Neural progenitor cell (in vitro differentiated cells): ENCODE measurements around the gene CST9. TPM values are rescaled to one million over a fixed set of nuclear protein-coding genes. Genes with fewer than 3 reads are reported as not detected.

ENCODE experiments used
- DNase-seq: peaks from one replicate; pipeline ENCODE4 v3.0.0-alpha.2; 2016; ENCODE audit warnings: low spot score
- H2AFZ ChIP-seq: fragments of 200-600 bp; sonication (generic); replicated peaks from 2 replicates; pipeline ENCODE4 v1.6.1; 2016; ENCODE audit warnings: antibody characterized with exemption
- H3F3A ChIP-seq: fragments of 200-600 bp; sonication (generic); 2 replicates; pipeline ENCODE4 v1.6.1; 2016; ENCODE audit warnings: antibody characterized with exemption, low read depth
- H3K27ac ChIP-seq: fragments of 200-600 bp; sonication (generic); 2 replicates; pipeline ENCODE4 v1.5.1; 2016; ENCODE audit warnings: mild to moderate bottlenecking
- H3K27me3 ChIP-seq: fragments of 200-600 bp; sonication (generic); 2 replicates; pipeline ENCODE4 v1.6.1; 2016; ENCODE audit warnings: mild to moderate bottlenecking, moderate library complexity
- H3K36me3 ChIP-seq: fragments of 200-600 bp; sonication (generic); 2 replicates; pipeline ENCODE4 v1.5.1; 2016
- H3K4me1 ChIP-seq: fragments of 200-600 bp; sonication (generic); 2 replicates; pipeline ENCODE4 v1.6.1; 2016; ENCODE audit warnings: mixed run types
- H3K4me2 ChIP-seq: fragments of 200-600 bp; sonication (generic); 2 replicates; pipeline ENCODE4 v1.6.1; 2016
- H3K4me3 ChIP-seq: fragments of 200-600 bp; sonication (generic); 2 replicates; pipeline ENCODE4 v1.5.1; 2016
- H3K79me2 ChIP-seq: fragments of 200-600 bp; sonication (generic); 2 replicates; pipeline ENCODE4 v1.6.1; 2016; ENCODE audit warnings: low read depth
- H3K9ac ChIP-seq: fragments of 200-600 bp; sonication (generic); 2 replicates; pipeline ENCODE4 v1.6.1; 2016
- H3K9me3 ChIP-seq: fragments of 200-600 bp; sonication (generic); 2 replicates; pipeline ENCODE4 v1.5.1; 2016; ENCODE audit warnings: low read depth
- H4K20me1 ChIP-seq: fragments of 200-600 bp; sonication (generic); 2 replicates; pipeline ENCODE4 v1.6.1; 2016; ENCODE audit warnings: low read depth
- H3K27ac Mint-ChIP-seq: 3 replicates; pipeline ENCODE4 v1.8.0; 2021; ENCODE audit warnings: mixed read lengths
- H3K27me3 Mint-ChIP-seq: 2 replicates; pipeline ENCODE4 v1.8.0; 2022; ENCODE audit warnings: low read depth, mild to moderate bottlenecking, inconsistent platforms, moderate library complexity, mixed read lengths; ENCODE audit not compliant: insufficient read depth
- H3K36me3 Mint-ChIP-seq: 3 replicates; pipeline ENCODE4 v1.8.0; 2021; ENCODE audit warnings: mixed read lengths
- H3K4me1 Mint-ChIP-seq: 3 replicates; pipeline ENCODE4 v1.8.0; 2021; ENCODE audit warnings: mixed read lengths
- H3K4me3 Mint-ChIP-seq: 3 replicates; pipeline ENCODE4 v1.8.0; 2021; ENCODE audit warnings: mild to moderate bottlenecking, moderate library complexity, mixed read lengths
- H3K9me3 Mint-ChIP-seq: 3 replicates; pipeline ENCODE4 v1.8.0; 2020; ENCODE audit warnings: mixed read lengths
- CTCF ChIP-seq: fragments of 200-600 bp; sonication (generic); IDR thresholded peaks from 2 replicates; pipeline ENCODE4 v1.5.1; 2017; ENCODE audit warnings: antibody characterized with exemption, mild to moderate bottlenecking
- EZH2 ChIP-seq: fragments of 200-600 bp; sonication (generic); IDR thresholded peaks from 2 replicates; pipeline ENCODE4 v1.6.1; 2017; ENCODE audit warnings: antibody characterized with exemption, mild to moderate bottlenecking, moderate library complexity
- EZH2phosphoT487 ChIP-seq: fragments of 200-600 bp; sonication (generic); IDR thresholded peaks from 2 replicates; pipeline ENCODE4 v1.6.1; 2017; ENCODE audit warnings: antibody characterized with exemption
- total RNA-seq: library from RNA; depleted of rRNA; stranded (reverse); fragments of >200 nt; gene quantifications from 2 replicates; pipeline ENCODE4 v1.2.3, GENCODE V29; 2015; ENCODE audit warnings: low replicate concordance

CST9 gene
- total RNA-seq, 1 donor from 2014 or later = not detected

DNA sequence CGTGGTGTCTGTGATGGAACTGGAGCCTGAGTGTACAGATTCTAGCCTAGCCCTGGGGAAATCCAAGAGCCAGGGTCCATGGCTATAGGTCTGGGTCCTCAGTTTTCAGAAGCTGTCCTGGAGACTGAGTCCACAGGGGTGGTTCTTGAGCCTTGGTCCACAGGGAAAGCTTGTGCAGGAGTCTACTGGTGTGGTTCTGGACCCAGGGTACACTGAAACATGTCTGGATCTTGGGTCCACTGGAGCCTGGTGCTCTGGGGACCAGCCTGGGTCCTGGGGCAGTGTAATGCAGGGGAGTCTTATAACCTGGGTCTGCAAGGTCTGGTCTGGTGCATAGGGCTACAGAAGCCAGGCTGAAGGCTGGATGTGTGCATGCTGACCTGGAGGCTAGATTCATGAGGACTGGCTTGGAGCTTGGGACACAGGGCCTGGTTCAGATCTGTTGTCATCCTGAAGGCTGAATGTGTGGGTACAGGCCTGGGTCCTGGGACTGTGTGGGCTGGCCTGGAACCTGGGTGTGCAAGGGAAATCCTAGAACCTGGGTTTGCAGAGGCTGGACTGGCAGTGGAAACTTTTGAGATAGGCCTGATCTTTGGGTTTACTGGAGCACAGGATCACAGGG is 42.9 kb downstream of the CST9 start:
- Histone ChIP-seq H3K36me3 (no peaks in the 10 kb centered on the region), H3K9me3 (peaks cover 16% of the 10 kb centered on the region), H3K4me1 (no peaks in the 10 kb centered on the region), H2AFZ (no peak overlapping the region), H3K9ac (no peak overlapping the region), H3K27me3 (no peaks in the 10 kb centered on the region), H3F3A (no peaks in the 10 kb centered on the region), H3K79me2 (no peaks in the 10 kb centered on the region), H4K20me1 (no peaks in the 10 kb centered on the region), H3K4me3 (no peak overlapping the region), H3K27ac (no peak overlapping the region), H3K4me2 (no peak overlapping the region)
- Mint-ChIP-seq H3K27ac (no peak overlapping the region), H3K4me1 (no peaks in the 10 kb centered on the region), H3K27me3 (peaks cover 3% of the 10 kb centered on the region), H3K36me3 (peaks cover 3% of the 10 kb centered on the region), H3K4me3 (no peak overlapping the region), H3K9me3 (peaks cover 30% of the 10 kb centered on the region)
- TF ChIP-seq EZH2 = no peak
- no peak for TF ChIP-seq CTCF
- no peak for TF ChIP-seq EZH2phosphoT487
- no peak for DNase-seq

DNA sequence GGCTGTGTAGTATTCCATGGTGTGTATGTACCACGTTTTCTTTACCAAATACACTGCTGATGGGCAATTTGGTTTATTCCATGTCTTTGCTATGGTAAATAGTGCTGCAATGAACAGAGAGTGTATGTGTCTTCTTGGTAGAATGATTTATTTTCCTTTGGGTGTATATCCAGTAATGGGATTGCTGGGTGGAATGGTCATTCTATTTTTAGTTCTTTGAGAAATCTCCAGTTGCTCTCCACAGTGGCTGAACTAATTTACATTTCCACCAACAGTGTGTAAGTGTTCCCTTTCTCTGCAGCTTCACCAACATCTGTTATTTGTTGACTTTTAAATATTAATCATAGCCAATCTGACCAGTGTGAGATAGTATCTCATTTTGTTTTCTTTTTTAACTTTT is 51.3 kb downstream of the CST9 start:
- no peaks in the 10 kb centered on the region for H3K36me3 Mint-ChIP-seq
- H3K27ac Mint-ChIP-seq = no peak overlapping the region
- Histone ChIP-seq H3F3A (no peaks in the 10 kb centered on the region), H3K79me2 (no peaks in the 10 kb centered on the region), H3K36me3 (no peaks in the 10 kb centered on the region), H3K9ac (no peak overlapping the region), H4K20me1 (no peaks in the 10 kb centered on the region), H3K27ac (no peak overlapping the region), H3K27me3 (no peaks in the 10 kb centered on the region), H3K9me3 (peaks cover 6% of the 10 kb centered on the region), H2AFZ (no peak overlapping the region), H3K4me2 (no peak overlapping the region), H3K4me1 (no peaks in the 10 kb centered on the region), H3K4me3 (no peak overlapping the region)
- no peaks in the 10 kb centered on the region for H3K4me1 Mint-ChIP-seq
- H3K9me3 Mint-ChIP-seq = peaks cover 14% of the 10 kb centered on the region
- H3K4me3 Mint-ChIP-seq = no peak overlapping the region
- H3K27me3 Mint-ChIP-seq = peaks cover 8% of the 10 kb centered on the region
- DNase-seq = no peak
- no peak for TF ChIP-seq EZH2phosphoT487
- no peak for TF ChIP-seq EZH2
- TF ChIP-seq CTCF = no peak

Other genes starting within 250 kb of the CST9 start
- gene GZF1, start 243.7 kb downstream of the CST9 start, total RNA-seq = 12.9 and 13.8 TPM in 2 replicates
- gene NAPB, start 184.4 kb downstream of the CST9 start, total RNA-seq = 19.8 and 23.8 TPM in 2 replicates
- gene CSTL1, start 166.2 kb downstream of the CST9 start, total RNA-seq = not detected in 2 replicates
- not detected in 2 replicates for gene CST11, start 153.0 kb downstream of the CST9 start, total RNA-seq
- gene CST8, start 114.8 kb downstream of the CST9 start, total RNA-seq = not detected in 2 replicates
- not detected in 2 replicates for gene CST9L, start 37.4 kb downstream of the CST9 start, total RNA-seq
- gene CST3, start 32.0 kb upstream of the CST9 start, total RNA-seq = 20.8 and 58.0 TPM in 2 replicates
- gene CST4, start 83.1 kb upstream of the CST9 start, total RNA-seq = not detected in 2 replicates
- gene CST1, start 145.0 kb upstream of the CST9 start, total RNA-seq = not detected in 2 replicates
- not detected in 2 replicates for gene CST2, start 220.8 kb upstream of the CST9 start, total RNA-seq